HAP-1 (cell line): Measurements from ENCODE around the gene GOLGA6L24.
A peak's percentile ranks its signal among the peaks of the same experiment; 100 is the strongest.
"Not testable (repeated sequence)": the region's sequence is repeated elsewhere in the genome, so short reads cannot be mapped to it uniquely, and the experiment has no call there.

Source experiments
- DNase-seq, 2 experiments: peaks; one replicate each; pipeline ENCODE4 v3.0.0-alpha.2; 2016 to 2020; ENCODE audit warnings: low spot score in 2 of 2
- H3K27me3 ChIP-seq: fragments of 250-450 bp; sonication (Bioruptor Pico); 2 replicates; pipeline ENCODE4 v1.5.1; 2020; ENCODE audit warnings: low read depth, mild to moderate bottlenecking, moderate library complexity
- H3K36me3 ChIP-seq: fragments of 250-450 bp; sonication (Bioruptor Pico); replicated peaks from 2 replicates; pipeline ENCODE4 v1.5.1; 2020; ENCODE audit warnings: mild to moderate bottlenecking
- H3K4me1 ChIP-seq: fragments of 250-450 bp; sonication (Bioruptor Pico); 2 replicates; pipeline ENCODE4 v1.5.1; 2020; ENCODE audit warnings: mild to moderate bottlenecking
- H3K4me3 ChIP-seq: fragments of 250-450 bp; sonication (Bioruptor Pico); 2 replicates; pipeline ENCODE4 v1.5.1; 2020; ENCODE audit warnings: mild to moderate bottlenecking, moderate library complexity
- H3K9me3 ChIP-seq: fragments of 250-450 bp; sonication (Bioruptor Pico); 2 replicates; pipeline ENCODE4 v1.5.1; 2020; ENCODE audit warnings: mild to moderate bottlenecking, moderate library complexity
- in situ Hi-C: fragments of 300-500 bp; cut with MboI; formaldehyde crosslinking; loops from 3 replicates; pipeline ENCODE4 v1.14.3; 2020; ENCODE audit warnings: low sequenced_read_pairs, inconsistent platforms, mixed read lengths

Gene GOLGA6L24

GRCh38 chr15:28357984-28358383, at the start of gene GOLGA6L24:
Gene GOLGA6L24 (minus strand): TSS chr15:28358084. CDS start chr15:28358023, 61 bp downstream.
- in situ Hi-C loops, DNase-seq, H3K36me3 ChIP-seq, H3K4me3 ChIP-seq, H3K27me3 ChIP-seq, H3K9me3 ChIP-seq, H3K4me1 ChIP-seq: not testable (repeated sequence)

GRCh38 chr15:28402774-28403435, 45.0 kb upstream of the GOLGA6L24 start:
- in situ Hi-C loops, DNase-seq, H3K36me3 ChIP-seq, H3K4me3 ChIP-seq, H3K9me3 ChIP-seq, H3K4me1 ChIP-seq, H3K27me3 ChIP-seq: not testable (repeated sequence)

GRCh38 chr15:28396022-28396421, 38.1 kb upstream of the GOLGA6L24 start:
- H3K4me3 ChIP-seq, H3K9me3 ChIP-seq, DNase-seq, H3K27me3 ChIP-seq, H3K36me3 ChIP-seq, in situ Hi-C loops, H3K4me1 ChIP-seq: not testable (repeated sequence)

- H3K27me3 ChIP-seq, DNase-seq, H3K36me3 ChIP-seq, H3K4me1 ChIP-seq, H3K4me3 ChIP-seq, H3K9me3 ChIP-seq, in situ Hi-C loops: not testable (repeated sequence)
Observed at GRCh38 chr15:28380053-28380452, 22.2 kb upstream of the GOLGA6L24 start.

GRCh38 chr15:28378364-28378763, 20.5 kb upstream of the GOLGA6L24 start, which contains the start of gene GOLGA8F:
Gene GOLGA8F (plus strand): TSS chr15:28378664. CDS start chr15:28378762, 98 bp downstream.
- in situ Hi-C loops, H3K4me1 ChIP-seq: not testable (repeated sequence)

GRCh38 chr15:28365502-28365901, 7.6 kb upstream of the GOLGA6L24 start:
- DNase-seq, H3K27me3 ChIP-seq, H3K4me3 ChIP-seq, H3K36me3 ChIP-seq, H3K9me3 ChIP-seq, in situ Hi-C loops, H3K4me1 ChIP-seq: not testable (repeated sequence)

More at GRCh38 chr15:28378364-28378763, 20.5 kb upstream of the GOLGA6L24 start, which contains the start of gene GOLGA8F:
- H3K4me3 ChIP-seq, H3K9me3 ChIP-seq, H3K36me3 ChIP-seq, H3K27me3 ChIP-seq, DNase-seq: not testable (repeated sequence)

GRCh38 chr15:28322129-28322588, 35.7 kb downstream of the GOLGA6L24 start, which contains the start of gene HERC2:
Gene HERC2 (minus strand): TSS chr15:28322179. CDS start chr15:28321433, 746 bp downstream.
- H3K9me3 ChIP-seq, DNase-seq, H3K27me3 ChIP-seq, H3K36me3 ChIP-seq, in situ Hi-C loops, H3K4me1 ChIP-seq: not testable (repeated sequence)
- H3K4me3 ChIP-seq: peak within 1 kb of the TSS; percentile 31

- H3K4me3 ChIP-seq: peak overlapping the region; percentile 31
Observed at GRCh38 chr15:28321358-28322078, 36.4 kb downstream of the GOLGA6L24 start.

GRCh38 chr15:28319725-28320124, 38.2 kb downstream of the GOLGA6L24 start:
- H3K27me3 ChIP-seq, H3K4me1 ChIP-seq, in situ Hi-C loops: not testable (repeated sequence)

More at GRCh38 chr15:28321358-28322078, 36.4 kb downstream of the GOLGA6L24 start:
- H3K27me3 ChIP-seq, DNase-seq, H3K36me3 ChIP-seq, H3K9me3 ChIP-seq, H3K4me1 ChIP-seq, in situ Hi-C loops: not testable (repeated sequence)

GRCh38 chr15:28318828-28319227, 39.1 kb downstream of the GOLGA6L24 start:
- H3K4me3 ChIP-seq, H3K36me3 ChIP-seq, DNase-seq, H3K9me3 ChIP-seq, H3K4me1 ChIP-seq, in situ Hi-C loops, H3K27me3 ChIP-seq: not testable (repeated sequence)

More at GRCh38 chr15:28319725-28320124, 38.2 kb downstream of the GOLGA6L24 start:
- H3K4me3 ChIP-seq, H3K9me3 ChIP-seq, H3K36me3 ChIP-seq, DNase-seq: not testable (repeated sequence)

- DNase-seq: not testable (repeated sequence)
Observed at GRCh38 chr15:28318122-28318521, 39.8 kb downstream of the GOLGA6L24 start.

GRCh38 chr15:28316958-28317357, 40.9 kb downstream of the GOLGA6L24 start:
- H3K4me1 ChIP-seq, H3K9me3 ChIP-seq, in situ Hi-C loops, H3K4me3 ChIP-seq, DNase-seq, H3K27me3 ChIP-seq: not testable (repeated sequence)
- H3K36me3 ChIP-seq: peaks cover 11% of the 10 kb centered on the region; the same call in 1 of the 2 replicates

More at GRCh38 chr15:28318122-28318521, 39.8 kb downstream of the GOLGA6L24 start:
- H3K4me1 ChIP-seq, H3K27me3 ChIP-seq, H3K4me3 ChIP-seq, H3K9me3 ChIP-seq, in situ Hi-C loops: not testable (repeated sequence)
- peaks cover 11% of the 10 kb centered on the region; the same call in 1 of the 2 replicates for H3K36me3 ChIP-seq

GRCh38 chr15:28310454-28310853, 47.4 kb downstream of the GOLGA6L24 start:
- DNase-seq, H3K9me3 ChIP-seq, H3K36me3 ChIP-seq, H3K4me3 ChIP-seq, H3K4me1 ChIP-seq, H3K27me3 ChIP-seq, in situ Hi-C loops: not testable (repeated sequence)

GRCh38 chr15:28308718-28309117, 49.2 kb downstream of the GOLGA6L24 start:
- H3K36me3 ChIP-seq, H3K4me3 ChIP-seq, H3K27me3 ChIP-seq, H3K9me3 ChIP-seq, H3K4me1 ChIP-seq, in situ Hi-C loops, DNase-seq: not testable (repeated sequence)
